Activated CD4-positive, alpha-beta memory T cell treated with anti-CD3 and anti-CD28 coated beads, Interleukin-2, amount 10 ng/mL, durations not matched to agents 7 days and 5 days (primary cell): ENCODE measurements around the gene CDC42EP1. TPM values are rescaled to one million over a fixed set of nuclear protein-coding genes. Genes with fewer than 3 reads are reported as not detected.
"Not testable (repeated sequence)": the region's sequence is repeated elsewhere in the genome, so short reads cannot be mapped to it uniquely, and the experiment has no call there.

Experiments used
- CTCF ChIA-PET: fragments of 350-600 bp; sonication (Branson Sonifier 250); formaldehyde crosslinking; loops from one replicate; lab custom pipeline; 2021; ENCODE audit warnings: antibody characterized with exemption, inconsistent platforms; lab: Charles Lee
- POLR2A ChIA-PET: fragments of 350-600 bp; sonication (Branson Sonifier 250); formaldehyde crosslinking; loops from one replicate; lab custom pipeline; 2021; ENCODE audit warnings: antibody characterized with exemption; lab: Charles Lee
- DNase-seq: peaks from one replicate; pipeline ENCODE4 v3.0.0-alpha.2; 2020
- H3K27ac Mint-ChIP-seq: one replicate; pipeline ENCODE4 v1.8.0; 2021; ENCODE audit warnings: mild to moderate bottlenecking, mixed read lengths
- H3K27me3 Mint-ChIP-seq: one replicate; pipeline ENCODE4 v1.8.0; 2021; ENCODE audit warnings: mixed read lengths
- H3K36me3 Mint-ChIP-seq: one replicate; pipeline ENCODE4 v1.8.0; 2021; ENCODE audit warnings: low read depth, mixed read lengths
- H3K4me1 Mint-ChIP-seq: one replicate; pipeline ENCODE4 v1.8.0; 2021; ENCODE audit warnings: mixed read lengths
- H3K4me3 Mint-ChIP-seq: one replicate; pipeline ENCODE4 v1.8.0; 2021; ENCODE audit warnings: mild to moderate bottlenecking, mixed read lengths
- H3K9me3 Mint-ChIP-seq: one replicate; pipeline ENCODE4 v1.8.0; 2021; ENCODE audit warnings: mixed read lengths
- total RNA-seq, 2 experiments: library from RNA; stranded (reverse); gene quantifications; one replicate each; pipeline ENCODE4 v1.2.3, GENCODE V29; 2021

The CDC42EP1 gene
- total RNA-seq, 2 experiments from 2014 or later, result 0.95 to 1.1 TPM

DNA sequence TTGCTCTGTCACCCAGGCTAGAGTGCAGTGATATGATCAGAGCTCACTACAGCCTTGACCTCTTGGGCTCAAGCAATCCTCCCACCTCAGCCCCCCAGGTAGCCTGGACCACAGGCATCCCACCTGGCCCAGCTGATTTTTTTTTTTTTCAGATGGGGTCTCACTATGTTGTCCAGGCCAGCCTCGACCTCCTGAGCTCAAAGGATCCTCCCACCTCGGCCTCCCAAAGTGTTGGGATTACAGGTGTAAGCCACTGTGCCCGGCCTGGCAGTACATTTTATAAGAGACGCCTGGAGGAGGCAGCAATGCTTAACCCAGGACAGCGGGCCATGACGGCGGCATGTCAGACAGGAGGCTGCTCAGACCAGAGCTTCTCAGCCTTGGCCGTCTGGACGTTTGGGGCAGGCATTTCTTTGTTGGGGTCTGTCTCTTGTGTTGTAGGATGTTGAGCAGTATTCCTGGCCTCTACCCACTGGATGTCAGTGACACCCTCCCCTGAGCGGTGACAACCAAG is 15.3 kb downstream of the CDC42EP1 start:
- Mint-ChIP-seq H3K9me3 (no peaks in the 10 kb centered on the region), H3K4me3 (no peak overlapping the region), H3K27me3 (peaks cover 17% of the 10 kb centered on the region), H3K36me3 (no peaks in the 10 kb centered on the region), H3K4me1 (peaks cover 6% of the 10 kb centered on the region), H3K27ac (no peak overlapping the region)
- POLR2A ChIA-PET, result no interaction called here
- DNase-seq, result no peak
- CTCF ChIA-PET, result interaction anchor here (0.6 to 2.3 kb wide), 4 partner anchors 9 to 500 kb away, joined by 3 to 10 read pairs (median 5); no protein-coding TSS in a partner anchor

DNA sequence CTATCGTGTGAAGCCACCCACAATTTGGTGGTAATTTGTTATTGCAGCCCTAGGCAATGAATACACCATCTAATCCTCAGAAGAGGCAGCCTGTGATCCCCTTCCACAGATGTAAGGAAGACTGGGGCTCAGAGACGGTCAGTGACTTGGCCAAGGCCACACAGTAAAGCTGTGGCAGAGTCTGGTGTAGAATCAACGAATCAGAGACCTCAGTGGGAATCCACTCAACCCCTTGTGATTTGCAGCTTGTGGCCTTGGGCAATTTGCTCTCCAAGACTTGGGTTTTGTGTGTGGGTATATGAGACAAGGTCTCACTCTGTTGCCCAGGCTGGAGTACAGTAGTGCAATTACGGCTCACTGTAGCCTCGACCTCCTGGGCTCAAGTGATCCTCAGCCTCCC is 17.7 kb downstream of the CDC42EP1 start:
- DNase-seq, result no peak
- H3K4me1 Mint-ChIP-seq, result peaks cover 7% of the 10 kb centered on the region
- H3K36me3 Mint-ChIP-seq, result no peaks in the 10 kb centered on the region
- no peaks in the 10 kb centered on the region for H3K9me3 Mint-ChIP-seq
- no peak overlapping the region for H3K4me3 Mint-ChIP-seq
- ChIA-PET CTCF (interaction anchor here (2.8 kb wide), 1 partner anchor 11 kb away, joined by 10 read pairs; no protein-coding TSS in a partner anchor), POLR2A (no interaction called here)
- H3K27me3 Mint-ChIP-seq, result peaks cover 20% of the 10 kb centered on the region
- H3K27ac Mint-ChIP-seq, result no peak overlapping the region

DNA sequence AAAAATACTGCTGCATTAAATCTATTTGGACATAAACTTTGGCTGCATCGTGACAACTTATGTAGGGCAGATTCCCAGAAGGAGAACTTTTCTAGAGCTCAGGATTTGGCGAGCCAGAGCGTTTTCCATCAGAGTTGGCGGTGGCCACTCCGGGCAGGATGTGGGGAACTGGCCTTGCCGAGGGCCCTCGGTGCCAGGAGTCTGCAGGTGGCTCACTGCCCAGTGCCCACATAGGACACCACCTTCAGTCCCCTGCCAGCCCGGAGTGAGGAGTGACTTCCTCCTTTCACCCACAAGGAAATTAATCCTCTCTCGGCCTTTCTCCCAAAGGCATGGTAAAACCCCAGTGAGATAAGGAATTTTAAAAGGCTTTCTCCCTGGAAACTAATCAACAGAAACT is 21.2 kb downstream of the CDC42EP1 start:
- Mint-ChIP-seq H3K27me3 (peaks cover 17% of the 10 kb centered on the region), H3K36me3 (no peaks in the 10 kb centered on the region), H3K9me3 (no peaks in the 10 kb centered on the region), H3K4me3 (no peak overlapping the region), H3K27ac (no peak overlapping the region), H3K4me1 (peaks cover 7% of the 10 kb centered on the region)
- ChIA-PET POLR2A (interaction anchor here (1.2 kb wide), 1 partner anchor 11 kb away, joined by 3 read pairs; no protein-coding TSS in a partner anchor), CTCF (interaction anchor here (2.0 kb wide), 1 partner anchor 11 kb away, joined by 12 read pairs; no protein-coding TSS in a partner anchor)
- DNase-seq, result no peak

DNA sequence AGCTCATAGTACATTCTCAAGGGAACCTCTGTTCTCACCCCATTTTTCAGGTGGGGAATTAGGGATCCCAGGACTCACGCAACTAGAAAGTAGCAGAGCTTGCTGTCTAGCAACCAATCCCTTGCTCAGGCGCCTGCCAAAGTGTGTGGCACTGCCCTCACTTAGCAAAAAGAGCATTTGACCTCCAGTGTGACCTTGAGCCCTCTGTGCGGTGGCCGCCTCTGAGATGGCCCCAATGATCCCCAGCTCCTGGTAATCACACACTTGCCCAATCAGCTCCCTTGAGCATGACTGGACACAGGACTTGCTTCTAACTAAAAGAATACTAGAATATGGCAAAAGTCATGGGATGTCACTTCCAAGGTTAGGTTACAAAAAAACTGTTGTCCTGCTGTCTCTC is 22.2 kb downstream of the CDC42EP1 start:
- ChIA-PET CTCF (interaction anchor here (0.7 to 2.0 kb wide), 3 partner anchors 10 to 24 kb away, joined by 3 to 12 read pairs (median 7); no protein-coding TSS in a partner anchor), POLR2A (interaction anchor here (1.3 kb wide), 1 partner anchor 10 kb away, joined by 4 read pairs; no protein-coding TSS in a partner anchor)
- no peak for DNase-seq
- Mint-ChIP-seq H3K36me3 (no peaks in the 10 kb centered on the region), H3K27me3 (peaks cover 22% of the 10 kb centered on the region), H3K9me3 (no peaks in the 10 kb centered on the region), H3K4me3 (no peak overlapping the region), H3K4me1 (peaks cover 7% of the 10 kb centered on the region), H3K27ac (no peak overlapping the region)

DNA sequence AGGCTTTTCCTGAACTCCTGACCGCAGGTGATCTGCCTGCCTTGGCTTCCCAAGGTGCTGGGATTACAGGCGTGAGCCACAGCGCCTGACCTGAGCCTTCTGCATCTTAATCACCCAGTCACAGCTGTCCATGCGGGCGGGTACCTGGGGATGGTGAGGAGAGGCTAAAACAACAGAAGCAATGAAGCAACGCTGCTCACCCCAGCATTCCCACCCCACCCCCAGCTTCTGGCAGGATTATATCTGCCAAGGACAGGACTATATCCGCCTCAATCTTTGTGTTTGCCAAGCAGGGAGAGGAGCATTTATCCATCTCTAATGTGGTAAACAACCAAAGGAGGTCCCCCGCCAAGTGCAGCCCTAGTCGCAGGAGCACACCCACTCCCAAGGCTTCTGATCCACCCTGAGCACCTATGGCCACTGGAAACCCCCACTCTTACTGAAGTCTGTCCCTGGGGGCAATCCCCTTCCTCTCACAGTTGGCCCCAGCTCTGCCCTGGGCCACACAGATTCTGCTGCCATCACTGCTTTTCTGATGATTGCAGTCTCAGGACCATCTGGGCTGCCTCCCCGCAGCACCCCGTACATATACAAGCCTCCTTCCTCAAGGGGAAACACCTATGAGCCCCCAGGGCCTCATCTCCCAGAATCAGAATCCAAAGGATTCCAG is 28.4 kb downstream of the CDC42EP1 start:
- Mint-ChIP-seq H3K9me3 (no peaks in the 10 kb centered on the region), H3K4me3 (no peak overlapping the region), H3K27ac (no peak overlapping the region), H3K36me3 (no peaks in the 10 kb centered on the region), H3K27me3 (peaks cover 17% of the 10 kb centered on the region), H3K4me1 (peaks cover 13% of the 10 kb centered on the region)
- no peak for DNase-seq
- CTCF ChIA-PET, result interaction anchor here (0.9 to 1.2 kb wide), 3 partner anchors 18 to 27 kb away, joined by 3 to 5 read pairs (median 3); no protein-coding TSS in a partner anchor
- POLR2A ChIA-PET, result no interaction called here

DNA sequence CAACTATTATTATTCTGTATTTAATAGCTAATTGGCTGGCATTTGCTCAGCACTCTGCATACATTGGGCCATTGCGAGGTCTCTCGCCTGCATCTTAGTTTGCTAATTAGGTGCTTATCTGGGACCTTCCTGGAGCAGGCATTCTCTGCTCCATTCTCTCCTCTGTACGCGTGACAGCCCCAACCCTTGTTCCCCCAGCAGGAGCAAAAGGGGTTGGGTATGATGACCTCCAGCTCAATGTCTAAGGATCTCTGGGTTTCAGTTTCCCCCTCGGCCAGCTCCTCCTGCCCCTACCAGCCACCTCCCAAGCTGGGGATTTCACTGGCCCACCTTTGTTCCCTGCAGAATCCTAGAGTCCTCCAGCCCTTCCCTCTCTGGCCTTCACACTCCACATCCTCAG is 29.4 kb downstream of the CDC42EP1 start:
- Mint-ChIP-seq H3K27me3 (peaks cover 20% of the 10 kb centered on the region), H3K27ac (no peak overlapping the region), H3K9me3 (no peaks in the 10 kb centered on the region), H3K36me3 (no peaks in the 10 kb centered on the region), H3K4me1 (peaks cover 13% of the 10 kb centered on the region), H3K4me3 (no peak overlapping the region)
- no peak for DNase-seq
- ChIA-PET CTCF (interaction anchor here (0.7 to 3.9 kb wide), 5 partner anchors 16 to 48 kb away, joined by 3 to 112 read pairs (median 5); partner anchors contain the start of gene GGA1), POLR2A (no interaction called here)

DNA sequence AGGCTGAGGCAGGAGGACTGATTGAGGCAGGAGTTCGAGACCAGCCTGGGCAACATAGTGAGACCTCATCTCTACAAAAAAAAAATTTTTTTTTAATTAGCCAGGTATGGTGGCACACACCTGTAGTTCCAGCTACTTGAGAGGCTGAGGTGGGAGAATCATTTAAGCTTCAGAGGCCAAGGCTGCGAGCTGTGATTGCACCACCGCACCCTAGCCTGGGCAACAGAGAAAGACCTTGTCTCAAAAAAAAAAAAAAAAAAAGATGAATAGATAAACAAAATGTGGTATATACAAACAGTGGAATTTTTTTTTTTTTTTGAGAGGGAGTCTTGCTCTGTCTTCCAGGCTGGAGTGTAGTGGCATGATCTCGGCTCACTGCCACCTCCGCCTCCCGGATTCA is 30.8 kb downstream of the CDC42EP1 start:
- H3K9me3 Mint-ChIP-seq, H3K36me3 Mint-ChIP-seq, DNase-seq, H3K4me3 Mint-ChIP-seq, H3K27ac Mint-ChIP-seq, POLR2A ChIA-PET: not testable (repeated sequence)
- CTCF ChIA-PET, result interaction anchor here (0.5 to 3.9 kb wide), 5 partner anchors 15 to 97 kb away, joined by 6 to 112 read pairs (median 20); partner anchors contain the start of gene GGA1
- peaks cover 18% of the 10 kb centered on the region for H3K27me3 Mint-ChIP-seq
- H3K4me1 Mint-ChIP-seq, result peaks cover 13% of the 10 kb centered on the region

DNA sequence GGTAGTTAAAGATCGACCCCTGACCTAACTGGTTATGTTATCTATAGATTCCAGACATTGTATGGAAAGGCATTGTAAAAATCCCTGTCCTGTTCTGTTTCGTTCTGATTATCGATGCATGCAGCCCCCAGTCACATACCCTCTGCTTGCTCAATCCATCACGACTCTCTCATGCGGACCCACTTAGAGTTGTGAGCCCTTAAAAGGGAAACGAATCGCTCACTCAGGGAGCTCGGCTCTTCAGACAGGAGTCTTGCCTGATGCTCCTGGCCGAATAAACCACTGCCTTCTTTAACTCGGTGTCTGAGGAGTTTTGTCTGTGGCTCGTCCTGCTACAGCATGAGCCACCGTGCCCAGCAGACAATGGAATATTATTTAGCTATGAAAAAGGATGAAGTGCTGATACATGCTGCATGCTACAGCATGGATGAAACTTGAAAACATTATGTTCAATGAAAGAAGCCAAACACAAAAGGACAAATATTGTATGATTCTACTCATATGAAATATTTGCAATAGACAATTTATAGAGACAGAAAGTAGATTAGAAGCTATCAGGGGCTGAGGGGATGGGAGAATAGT is 31.6 kb downstream of the CDC42EP1 start:
- CTCF ChIA-PET, result interaction anchor here (0.6 to 3.9 kb wide), 37 partner anchors 7 to 705 kb away, joined by 3 to 112 read pairs (median 4); partner anchors contain the start of genes CYTH4, GGA1, LGALS2 and MFNG
- Mint-ChIP-seq H3K27me3 (peaks cover 15% of the 10 kb centered on the region), H3K4me3 (peak overlapping the region; percentile 70), H3K36me3 (no peaks in the 10 kb centered on the region), H3K27ac (peak overlapping the region; percentile 12), H3K4me1 (peaks cover 13% of the 10 kb centered on the region), H3K9me3 (no peaks in the 10 kb centered on the region)
- DNase-seq, result no peak
- POLR2A ChIA-PET, result interaction anchor here (0.9 to 1.7 kb wide), 12 partner anchors 9 to 282 kb away, joined by 3 to 28 read pairs (median 4); partner anchors contain the start of genes GGA1 and MFNG

DNA sequence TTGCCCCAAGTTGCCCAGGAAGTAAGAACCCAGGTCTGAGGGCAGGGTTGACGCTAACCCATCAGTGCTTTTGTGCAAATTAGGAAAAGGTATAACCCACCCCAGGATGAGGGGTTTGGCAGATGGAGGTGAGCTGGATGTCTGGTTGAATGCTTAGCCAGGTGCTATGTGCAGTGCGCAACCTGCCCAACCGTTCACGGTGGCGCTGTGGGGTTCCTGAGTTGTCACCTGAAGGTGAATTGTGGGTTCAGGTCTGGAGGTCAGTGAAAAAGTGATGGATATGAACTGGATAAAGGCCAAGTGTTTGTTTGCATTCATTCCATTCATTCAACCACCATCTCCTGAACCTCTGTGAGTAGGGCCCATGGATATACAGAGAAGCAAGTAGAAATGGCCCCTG is 34.0 kb downstream of the CDC42EP1 start:
- ChIA-PET CTCF (interaction anchor here (1.3 to 1.7 kb wide), 2 partner anchors 13 to 55 kb away, joined by 5 to 6 read pairs; no protein-coding TSS in a partner anchor), POLR2A (interaction anchor here (0.9 kb wide), 1 partner anchor 14 kb away, joined by 3 read pairs; no protein-coding TSS in a partner anchor)
- Mint-ChIP-seq H3K27me3 (peaks cover 6% of the 10 kb centered on the region), H3K27ac (no peak overlapping the region), H3K9me3 (no peaks in the 10 kb centered on the region), H3K36me3 (no peaks in the 10 kb centered on the region), H3K4me3 (no peak overlapping the region), H3K4me1 (peaks cover 13% of the 10 kb centered on the region)
- no peak for DNase-seq

DNA sequence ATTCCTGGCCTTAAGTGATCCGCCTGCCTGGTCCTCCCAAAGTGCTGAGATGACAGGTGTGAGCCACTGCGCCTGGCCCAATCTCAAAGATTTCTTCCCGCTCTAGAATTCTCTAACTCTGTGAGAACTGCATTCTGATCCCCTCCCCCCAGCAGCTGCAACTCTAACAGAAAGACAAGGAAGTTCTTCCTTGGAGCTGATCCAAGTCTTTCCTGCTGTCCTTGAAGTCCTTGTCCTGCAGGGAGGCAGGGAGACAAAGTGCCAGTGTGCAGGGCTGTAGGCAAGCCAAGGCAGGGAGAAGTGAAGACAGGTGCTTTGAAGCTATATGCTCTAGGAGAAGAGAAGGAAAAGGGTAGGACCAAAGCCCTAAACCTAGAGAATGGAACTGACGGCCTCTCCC is 38.9 kb downstream of the CDC42EP1 start:
- Mint-ChIP-seq H3K9me3 (no peaks in the 10 kb centered on the region), H3K27ac (no peak overlapping the region), H3K36me3 (no peaks in the 10 kb centered on the region), H3K4me1 (peaks cover 8% of the 10 kb centered on the region), H3K27me3 (peaks cover 18% of the 10 kb centered on the region), H3K4me3 (no peak overlapping the region)
- CTCF ChIA-PET, result interaction anchor here (0.6 to 1.5 kb wide), 3 partner anchors 9 to 339 kb away, joined by 3 to 5 read pairs (median 3); partner anchors contain the start of gene GGA1
- POLR2A ChIA-PET, result no interaction called here
- no peak for DNase-seq

DNA sequence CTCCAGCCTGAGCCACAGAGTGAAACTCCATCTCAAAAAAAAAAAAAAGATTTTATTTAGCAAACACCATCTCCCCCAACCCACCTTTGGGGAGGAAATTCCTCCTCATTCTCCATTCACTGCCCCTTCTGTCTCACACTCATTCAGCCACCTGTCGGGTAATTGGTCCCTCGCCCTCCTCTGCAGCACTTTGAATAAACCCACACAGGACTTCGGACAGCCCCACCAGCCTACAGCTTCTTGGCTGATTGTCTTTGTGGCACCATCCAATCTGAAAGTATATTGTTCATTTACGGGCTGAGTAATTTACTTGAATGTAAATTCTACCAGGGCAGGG is 40.9 kb downstream of the CDC42EP1 start:
- Mint-ChIP-seq H3K9me3 (no peaks in the 10 kb centered on the region), H3K27ac (no peak overlapping the region), H3K4me1 (peaks cover 23% of the 10 kb centered on the region), H3K4me3 (no peak overlapping the region), H3K36me3 (no peaks in the 10 kb centered on the region), H3K27me3 (peaks cover 14% of the 10 kb centered on the region)
- ChIA-PET POLR2A (no interaction called here), CTCF (no interaction called here)
- DNase-seq, result no peak

DNA sequence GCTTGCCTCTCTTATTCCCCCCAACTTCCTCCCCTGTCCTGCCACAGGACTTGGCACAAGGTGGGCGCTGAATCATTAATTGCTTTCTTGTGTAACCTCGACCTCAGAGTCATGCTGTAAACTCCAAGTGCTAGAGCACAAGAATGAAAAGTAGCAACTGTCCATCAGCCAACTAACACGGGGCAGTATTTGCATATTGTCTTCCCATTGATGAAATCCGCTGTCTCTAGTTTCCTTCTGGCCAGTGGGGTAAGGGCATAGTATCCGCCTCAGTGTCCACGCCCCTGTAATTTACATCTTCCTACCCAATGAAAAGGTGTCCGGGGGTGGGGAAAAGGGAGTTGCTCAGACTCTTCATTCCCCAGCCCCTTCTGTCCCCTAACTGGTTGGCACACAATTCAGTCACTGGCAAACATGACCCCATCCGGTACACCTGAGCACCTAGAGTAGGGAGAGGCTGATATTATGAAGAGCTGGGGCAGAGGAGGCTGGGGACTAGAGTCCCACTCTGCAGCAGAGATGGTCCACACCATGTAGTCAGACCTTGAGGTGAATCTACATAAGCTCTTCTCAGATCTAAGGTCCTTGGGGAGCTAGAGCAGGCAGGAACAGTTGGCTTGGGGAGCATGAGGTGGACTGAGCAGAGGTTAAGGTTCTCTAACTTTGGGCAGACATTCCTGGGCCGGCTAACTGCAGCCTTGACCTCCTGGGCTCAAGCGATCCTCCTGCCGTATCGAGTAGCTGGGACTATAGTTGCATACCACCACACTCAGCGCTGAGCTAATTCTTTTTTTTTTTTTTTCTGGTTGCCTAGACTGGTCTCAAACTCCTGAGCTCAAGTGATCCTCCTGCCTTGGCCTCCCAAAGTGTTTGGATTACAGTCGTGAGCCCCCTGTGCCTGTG is 41.5 kb downstream of the CDC42EP1 start:
- CTCF ChIA-PET, result interaction anchor here (1.0 to 9.2 kb wide), 4 partner anchors 11 to 59 kb away, joined by 3 to 112 read pairs (median 4); no protein-coding TSS in a partner anchor

More for the DNA sequence above, 41.5 kb downstream of the CDC42EP1 start:
- H3K4me1 Mint-ChIP-seq, result peaks cover 24% of the 10 kb centered on the region
- no peaks in the 10 kb centered on the region for H3K36me3 Mint-ChIP-seq
- no peak overlapping the region for H3K4me3 Mint-ChIP-seq
- POLR2A ChIA-PET, result interaction anchor here (0.6 kb wide), 1 partner anchor 10 kb away, joined by 4 read pairs; no protein-coding TSS in a partner anchor
- peaks cover 14% of the 10 kb centered on the region for H3K27me3 Mint-ChIP-seq
- no peaks in the 10 kb centered on the region for H3K9me3 Mint-ChIP-seq
- H3K27ac Mint-ChIP-seq, result no peak overlapping the region
- DNase-seq, result no peak
